Transverse colon (tissue), 3 donors: ENCODE measurements around the gene BRAT1.

Experiments
- CTCF ChIP-seq, 5 experiments: fragments of 200-600 bp in 3 of 5; fragments of 450-650 bp in 2 of 5; sonication (generic) in 3 of 5; IDR thresholded peaks; 1 replicate in 2 of 5; 2 replicates in 3 of 5; pipeline ENCODE4 v1.5.1; 2016 to 2017; ENCODE audit warnings: antibody characterized with exemption in 5 of 5, inconsistent platforms in 3 of 5, mild to moderate bottlenecking in 2 of 5, moderate library complexity in 1 of 5
- POLR2A ChIP-seq: fragments of 450-650 bp; IDR thresholded peaks from one replicate; pipeline ENCODE4 v1.6.1; 2016; ENCODE audit warnings: antibody characterized with exemption, mild to moderate bottlenecking, moderate library complexity

DNA sequence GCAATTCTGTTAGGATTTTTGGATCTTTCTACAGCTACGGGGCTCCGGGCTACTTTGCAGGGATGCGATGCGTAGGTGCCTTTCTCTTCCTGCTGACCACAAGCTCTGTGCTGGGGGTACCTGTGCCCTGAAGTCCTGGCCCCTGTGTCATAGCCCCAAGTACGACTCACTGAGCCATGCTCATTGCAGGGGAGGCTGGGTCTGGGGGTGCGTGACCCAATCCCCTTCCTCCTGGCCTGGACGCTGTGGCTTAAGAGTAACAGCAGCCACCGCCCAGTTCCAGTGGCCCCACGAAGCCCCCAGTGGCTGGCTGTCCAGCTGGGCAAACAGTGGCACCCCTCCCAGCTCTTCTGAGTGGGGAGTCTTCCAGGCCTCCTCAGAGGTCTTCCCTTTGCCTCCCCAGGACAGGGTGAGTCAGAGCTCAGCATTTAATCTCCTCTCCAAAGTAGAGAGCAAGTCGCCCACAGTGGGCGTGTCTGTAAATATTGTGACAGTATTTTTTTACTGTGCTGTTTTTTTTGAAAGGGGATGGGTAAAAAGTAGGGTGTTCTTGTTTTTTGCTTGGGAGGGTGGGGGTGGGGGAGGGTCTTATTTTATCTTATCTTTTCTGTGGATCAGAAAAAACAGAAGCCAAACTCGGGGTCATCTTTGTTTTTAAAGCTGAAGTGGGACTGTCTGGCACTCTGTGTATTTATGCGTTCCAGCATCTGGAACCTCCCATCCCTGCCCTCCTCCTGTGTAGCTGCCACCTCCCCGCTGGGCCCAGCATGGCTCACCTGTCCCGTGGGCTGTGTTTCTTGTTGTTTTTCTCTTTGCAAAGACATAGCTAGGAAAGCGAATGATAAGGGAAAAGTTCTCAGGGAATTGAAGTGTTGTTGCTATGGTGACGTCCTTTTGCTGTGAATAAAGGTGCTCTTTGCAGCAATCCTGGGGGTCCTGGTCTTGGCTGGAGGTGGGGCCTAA, 27.5 kb downstream of the BRAT1 start:
- no peak for TF ChIP-seq CTCF (IDR thresholded peaks at IDR 0.05)
- TF ChIP-seq POLR2A, result no peak
